ENCODE measurements around the gene TXNDC12.

DNA sequence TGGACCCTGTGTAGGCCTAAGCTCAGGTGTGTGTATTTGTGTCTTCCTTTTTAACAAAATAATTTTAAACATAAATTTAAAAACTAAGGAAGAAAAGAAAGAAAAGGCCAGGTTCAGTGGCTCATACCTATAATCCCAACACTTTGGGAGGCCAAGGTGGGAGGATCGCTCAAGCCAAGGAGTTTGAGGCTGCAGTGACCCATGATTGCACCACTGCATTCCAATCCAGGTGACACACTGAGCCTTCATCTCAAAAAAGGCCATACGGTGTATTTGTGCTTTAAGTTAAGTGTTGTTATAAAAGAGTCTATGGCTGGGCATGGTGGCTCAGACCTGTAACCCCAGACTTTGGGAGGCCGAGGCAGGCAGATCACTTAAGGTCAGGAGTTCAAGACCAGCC is 72.8 kb downstream of the TXNDC12 start:
- TF ChIP-seq CTCF (IDR thresholded peaks at IDR 0.05): no peak
- TF ChIP-seq POLR2A (IDR thresholded peaks at IDR 0.05): no peak

Measured in lower leg skin (tissue), 3 donors.